ENCODE results near the gene GKN2. TPM values are rescaled to one million over a fixed set of nuclear protein-coding genes. Genes with fewer than 3 reads are reported as not detected.

Gene GKN2, protein sequence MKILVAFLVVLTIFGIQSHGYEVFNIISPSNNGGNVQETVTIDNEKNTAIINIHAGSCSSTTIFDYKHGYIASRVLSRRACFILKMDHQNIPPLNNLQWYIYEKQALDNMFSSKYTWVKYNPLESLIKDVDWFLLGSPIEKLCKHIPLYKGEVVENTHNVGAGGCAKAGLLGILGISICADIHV
- polyA plus RNA-seq (2012; ENCODE audit: insufficient read depth, insufficient read length) = not detected

GRCh38 chr2:68952887-68953521, at the start of gene GKN2:
TSS of gene GKN2 (minus strand) at chr2:68952893. CDS start at chr2:68952861, 32 bp downstream.
- DNase-seq (ENCODE audit: low read depth, low spot score) = no peak

DNA sequence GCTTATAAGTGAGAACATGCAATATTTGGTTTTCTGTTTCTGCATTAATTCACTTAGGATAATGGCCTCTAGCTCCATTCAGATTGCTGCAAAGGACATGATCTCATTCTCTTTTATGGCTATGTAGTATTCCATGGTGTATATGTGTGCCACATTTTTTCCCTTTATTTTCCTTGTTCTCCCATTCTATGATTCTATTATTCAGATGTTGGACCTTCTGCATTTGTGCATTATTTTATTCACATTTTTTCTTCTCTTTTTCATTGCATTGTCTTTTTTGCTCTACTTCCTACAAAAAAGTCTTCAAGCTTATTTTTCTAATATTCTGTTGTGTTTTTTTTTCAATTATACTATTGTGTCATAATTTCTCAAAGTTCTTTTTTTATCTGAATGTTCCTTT, 49.2 kb upstream of the GKN2 start:
- H3K4me3 ChIP-seq (ENCODE audit: low read length) = no peak overlapping the region
- no peak for DNase-seq (ENCODE audit: low read depth, low spot score)

More at GRCh38 chr2:68952887-68953521, at the start of gene GKN2:
- H3K4me3 ChIP-seq (ENCODE audit: low read length) = no peak within 1 kb of the TSS

- no peak overlapping the region for H3K4me3 ChIP-seq (ENCODE audit: low read length)
- DNase-seq (ENCODE audit: low read depth, low spot score) = no peak
Observed at GRCh38 chr2:68997401-68997800, 44.7 kb upstream of the GKN2 start.

DNA sequence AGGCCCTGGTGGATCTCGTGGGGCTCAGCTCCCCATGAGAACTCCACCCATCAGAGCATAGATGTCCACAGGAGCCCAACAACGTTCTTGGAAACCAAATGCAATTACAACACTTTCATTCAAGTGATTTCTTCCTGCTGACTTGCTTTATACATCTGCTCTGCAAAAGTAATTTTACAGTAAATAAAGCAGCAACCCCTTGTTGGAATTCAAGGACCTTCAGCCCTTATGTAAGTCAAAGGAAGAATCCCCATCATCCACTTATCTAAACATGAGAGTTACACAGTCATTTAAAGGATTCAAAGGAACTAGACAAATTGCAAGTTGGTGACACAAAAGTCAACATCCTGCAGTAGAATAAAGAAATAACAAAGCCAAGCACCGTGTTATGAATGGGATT, 43.2 kb upstream of the GKN2 start:
- no peak overlapping the region for H3K4me3 ChIP-seq (ENCODE audit: low read length)
- no peak for DNase-seq (ENCODE audit: low read depth, low spot score)

DNA sequence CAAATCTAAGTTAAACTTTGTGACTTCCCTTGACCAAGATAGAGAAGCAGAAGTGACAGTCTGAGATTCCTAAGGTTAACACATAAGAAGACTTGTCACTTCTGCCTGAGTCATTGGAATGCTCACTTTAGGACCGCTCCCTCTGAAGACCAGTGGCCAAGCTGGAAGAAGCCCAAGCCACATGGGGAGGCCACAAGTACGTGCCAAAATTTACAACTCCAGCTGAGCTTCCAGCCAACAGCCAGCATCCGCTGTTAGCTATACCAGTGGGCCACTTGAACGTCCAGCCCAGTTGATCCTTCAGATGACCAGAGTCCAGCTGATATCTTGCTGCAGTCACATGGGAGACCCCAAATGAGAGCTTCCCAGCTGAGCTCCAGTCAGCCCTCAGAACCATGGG, 42.2 kb upstream of the GKN2 start:
- DNase-seq (ENCODE audit: low read depth, low spot score) = no peak
- H3K4me3 ChIP-seq (ENCODE audit: low read length) = no peak overlapping the region

- no peak for DNase-seq (ENCODE audit: low read depth, low spot score)
Observed at GRCh38 chr2:68993660-68994059, 41.0 kb upstream of the GKN2 start.

GRCh38 chr2:68992933-68993332, 40.2 kb upstream of the GKN2 start:
- H3K4me3 ChIP-seq (ENCODE audit: low read length) = no peak overlapping the region
- DNase-seq (ENCODE audit: low read depth, low spot score) = no peak

More at GRCh38 chr2:68993660-68994059, 41.0 kb upstream of the GKN2 start:
- no peak overlapping the region for H3K4me3 ChIP-seq (ENCODE audit: low read length)

DNA sequence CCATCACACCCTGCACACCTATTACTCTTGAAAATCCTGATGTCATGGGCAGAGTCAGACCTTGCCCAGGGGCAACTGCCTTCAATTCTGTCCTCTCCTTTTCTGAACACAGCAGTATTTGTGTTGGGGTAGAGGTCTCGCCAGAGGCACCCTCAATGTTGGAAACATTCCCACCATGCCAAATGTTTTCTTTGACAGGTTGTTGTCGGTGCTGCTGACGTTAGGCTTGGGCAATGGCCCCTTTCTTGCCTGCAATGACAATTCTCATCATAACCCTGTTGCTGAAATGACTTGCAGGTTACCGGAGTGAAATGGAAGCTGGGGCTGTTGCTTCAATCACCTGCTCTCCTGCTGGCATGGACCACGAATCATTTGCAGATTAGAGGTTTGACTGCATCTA, 39.6 kb upstream of the GKN2 start:
- no peak overlapping the region for H3K4me3 ChIP-seq (ENCODE audit: low read length)

DNA sequence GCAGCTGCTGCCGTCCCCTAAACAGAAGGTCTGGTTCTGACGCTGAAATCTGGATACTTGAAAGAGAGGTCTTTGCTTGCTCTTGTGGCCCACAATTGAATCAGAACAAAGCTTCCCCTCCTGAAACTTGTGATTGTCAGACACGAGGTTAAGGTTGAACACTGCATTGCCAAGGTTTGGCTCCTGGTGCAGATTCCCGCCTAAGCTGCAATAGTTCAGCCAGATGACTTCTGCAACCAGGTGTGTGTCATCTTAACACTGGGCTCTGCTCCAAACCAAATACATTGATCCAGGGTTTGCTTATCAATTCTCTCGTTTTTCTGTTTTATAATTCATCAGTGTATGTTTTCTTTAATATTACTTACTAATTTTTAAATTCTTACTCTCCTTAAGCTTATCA, 36.3 kb upstream of the GKN2 start:
- DNase-seq (ENCODE audit: low read depth, low spot score) = no peak
- no peak overlapping the region for H3K4me3 ChIP-seq (ENCODE audit: low read length)

More for the DNA sequence above, 39.6 kb upstream of the GKN2 start:
- no peak for DNase-seq (ENCODE audit: low read depth, low spot score)

DNA sequence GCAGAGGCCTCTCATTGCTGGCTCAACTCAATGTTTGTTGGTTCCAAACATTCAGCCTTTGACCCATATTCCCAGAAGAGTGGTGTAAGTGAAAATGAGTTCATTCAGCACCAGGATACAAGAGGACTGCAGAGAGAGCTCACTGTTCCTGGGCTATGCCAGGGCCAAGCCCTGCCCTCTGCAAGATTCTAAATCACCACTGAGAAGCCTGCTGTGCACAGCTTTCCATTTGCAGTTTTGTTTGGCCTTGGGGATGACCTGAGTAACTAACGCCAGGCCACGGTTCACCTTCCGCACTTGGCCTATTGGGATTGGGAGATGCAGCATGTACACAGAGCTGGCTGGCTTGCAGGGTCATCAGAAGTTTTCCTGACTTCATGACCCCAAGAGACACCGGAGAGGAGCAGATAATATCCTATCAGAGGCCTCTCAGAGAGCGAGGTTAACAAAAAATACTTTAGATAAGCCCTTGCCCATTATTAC, 34.4 kb upstream of the GKN2 start:
- H3K4me3 ChIP-seq (ENCODE audit: low read length) = no peak overlapping the region
- no peak for DNase-seq (ENCODE audit: low read depth, low spot score)

DNA sequence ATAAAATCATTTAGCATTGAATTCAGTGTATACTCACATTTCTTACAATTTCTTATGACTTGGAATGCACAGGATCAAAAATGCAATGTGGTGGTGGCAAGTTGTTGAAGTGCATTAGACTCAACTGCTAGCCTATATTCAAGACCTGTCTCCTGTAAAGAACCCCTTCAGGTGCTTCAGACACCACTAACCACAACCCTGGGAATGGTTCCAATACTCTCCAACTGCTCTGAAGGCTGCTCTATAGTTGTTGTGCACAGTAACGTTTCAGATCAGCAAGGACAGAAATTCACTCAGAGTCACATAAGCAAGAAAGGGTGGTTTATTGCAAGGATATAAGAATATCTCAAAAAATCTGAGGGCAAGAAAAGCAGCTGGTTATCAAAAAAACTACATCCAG, 28.3 kb upstream of the GKN2 start:
- peak; percentile 89 for DNase-seq (ENCODE audit: low read depth, low spot score)
- no peak overlapping the region for H3K4me3 ChIP-seq (ENCODE audit: low read length)

DNA sequence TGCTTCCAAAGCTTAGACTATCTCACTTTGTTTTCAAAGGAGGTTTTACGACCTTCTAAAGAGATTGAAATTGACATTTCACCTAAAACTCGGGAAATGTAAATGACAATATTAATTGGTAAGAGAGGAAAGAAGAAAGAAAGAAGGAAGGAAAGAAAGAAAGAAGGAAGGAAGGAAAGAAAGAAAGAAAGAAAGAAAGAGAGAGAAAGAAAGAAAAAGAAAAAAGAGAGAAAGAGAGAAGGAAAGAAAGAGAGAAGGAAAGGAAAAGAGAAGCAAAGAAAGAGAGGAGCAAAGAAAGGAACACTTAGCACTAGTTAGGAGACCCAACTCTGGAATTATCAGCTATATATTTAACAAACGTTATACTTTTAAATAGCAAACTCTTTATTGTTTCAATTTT, 25.4 kb upstream of the GKN2 start:
- DNase-seq (ENCODE audit: low read depth, low spot score) = no peak
- no peak overlapping the region for H3K4me3 ChIP-seq (ENCODE audit: low read length)

DNA sequence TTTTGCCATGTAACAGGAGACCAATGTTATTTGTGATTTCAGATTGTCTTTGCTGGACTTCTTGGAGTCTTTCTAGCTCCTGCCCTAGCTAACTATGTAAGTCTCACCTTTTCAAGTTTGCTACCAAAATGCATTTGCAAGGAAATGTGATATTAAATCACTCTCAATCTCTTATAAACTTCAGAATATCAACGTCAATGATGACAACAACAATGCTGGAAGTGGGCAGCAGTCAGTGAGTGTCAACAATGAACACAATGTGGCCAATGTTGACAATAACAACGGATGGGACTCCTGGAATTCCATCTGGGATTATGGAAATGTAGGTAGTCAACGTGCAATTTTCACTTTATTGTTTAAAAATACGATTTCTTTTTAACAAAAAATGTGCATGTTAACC, 24.8 kb upstream of the GKN2 start:
- no peak for DNase-seq (ENCODE audit: low read depth, low spot score)
- no peak overlapping the region for H3K4me3 ChIP-seq (ENCODE audit: low read length)

- no peak for DNase-seq (ENCODE audit: low read depth, low spot score)
- H3K4me3 ChIP-seq (ENCODE audit: low read length) = no peak overlapping the region
Observed at GRCh38 chr2:68975844-68976243, 23.2 kb upstream of the GKN2 start.

DNA sequence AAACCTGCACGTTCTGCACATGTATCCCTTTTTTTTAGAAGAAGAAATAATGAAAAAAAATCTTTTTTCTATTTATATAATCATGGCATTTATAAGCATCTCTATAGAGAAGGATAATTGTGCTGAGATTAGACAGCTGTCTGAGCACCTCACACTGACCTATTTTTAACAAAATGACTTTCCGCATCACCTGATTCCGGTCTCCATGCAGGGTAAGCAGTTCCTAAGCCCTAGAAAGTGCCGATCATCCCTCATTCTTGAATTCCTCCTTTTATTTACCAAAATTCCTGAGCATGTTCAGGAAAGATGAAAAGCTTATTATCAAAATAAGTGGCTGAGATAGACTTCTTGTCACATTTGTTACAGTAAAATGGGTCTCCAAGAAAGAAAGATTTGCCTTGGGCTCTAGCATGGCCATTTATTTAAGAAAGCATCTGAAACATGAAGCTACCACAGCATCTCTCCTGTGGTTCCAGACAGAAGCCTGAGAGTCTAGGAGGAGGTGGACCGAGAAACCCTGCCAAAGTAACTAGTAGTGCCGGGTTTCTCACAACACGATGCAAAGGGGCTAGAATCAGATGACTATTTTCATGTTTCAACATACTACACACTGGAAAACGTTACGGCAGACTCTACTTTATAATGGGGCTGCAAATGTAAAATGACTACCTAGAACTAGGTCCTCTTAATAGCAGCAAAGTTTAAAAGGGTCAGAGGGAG, 22.4 kb upstream of the GKN2 start:
- DNase-seq (ENCODE audit: low read depth, low spot score) = no peak
- no peak overlapping the region for H3K4me3 ChIP-seq (ENCODE audit: low read length)

- H3K4me3 ChIP-seq (ENCODE audit: low read length) = no peak within 1 kb of the TSS
- DNase-seq (ENCODE audit: low read depth, low spot score) = no peak
Observed at GRCh38 chr2:68974251-68974650, 21.6 kb upstream of the GKN2 start, which contains the start of gene GKN1. TSS of gene GKN1 (plus strand) at chr2:68974636. CDS start at chr2:68974678, 42 bp downstream.

GRCh38 chr2:68971591-68972231, 19.0 kb upstream of the GKN2 start:
- H3K4me3 ChIP-seq (ENCODE audit: low read length) = no peak overlapping the region
- no peak for DNase-seq (ENCODE audit: low read depth, low spot score)

GRCh38 chr2:68970566-68971265, 18.0 kb upstream of the GKN2 start:
- no peak for DNase-seq (ENCODE audit: low read depth, low spot score)

More at GRCh38 chr2:68970566-68971265, 18.0 kb upstream of the GKN2 start:
- H3K4me3 ChIP-seq (ENCODE audit: low read length) = no peak overlapping the region

All from Jurkat, Clone E6-1 (cell line).